HAP-1 (cell line): Measurements from ENCODE around the gene MED12L.
"Not testable (repeated sequence)": the region's sequence is repeated elsewhere in the genome, so short reads cannot be mapped to it uniquely, and the experiment has no call there.

Experiments used
- DNase-seq, 2 experiments: peaks; one replicate each; pipeline ENCODE4 v3.0.0-alpha.2; 2016 to 2020; ENCODE audit warnings: low spot score in 2 of 2
- H3K27me3 ChIP-seq: fragments of 250-450 bp; sonication (Bioruptor Pico); 2 replicates; pipeline ENCODE4 v1.5.1; 2020; ENCODE audit warnings: low read depth, mild to moderate bottlenecking, moderate library complexity
- H3K36me3 ChIP-seq: fragments of 250-450 bp; sonication (Bioruptor Pico); replicated peaks from 2 replicates; pipeline ENCODE4 v1.5.1; 2020; ENCODE audit warnings: mild to moderate bottlenecking
- H3K4me1 ChIP-seq: fragments of 250-450 bp; sonication (Bioruptor Pico); 2 replicates; pipeline ENCODE4 v1.5.1; 2020; ENCODE audit warnings: mild to moderate bottlenecking
- H3K4me3 ChIP-seq: fragments of 250-450 bp; sonication (Bioruptor Pico); 2 replicates; pipeline ENCODE4 v1.5.1; 2020; ENCODE audit warnings: mild to moderate bottlenecking, moderate library complexity
- H3K9me3 ChIP-seq: fragments of 250-450 bp; sonication (Bioruptor Pico); 2 replicates; pipeline ENCODE4 v1.5.1; 2020; ENCODE audit warnings: mild to moderate bottlenecking, moderate library complexity
- in situ Hi-C: fragments of 300-500 bp; cut with MboI; formaldehyde crosslinking; loops from 3 replicates; pipeline ENCODE4 v1.14.3; 2020; ENCODE audit warnings: low sequenced_read_pairs, inconsistent platforms, mixed read lengths

The MED12L gene

DNA sequence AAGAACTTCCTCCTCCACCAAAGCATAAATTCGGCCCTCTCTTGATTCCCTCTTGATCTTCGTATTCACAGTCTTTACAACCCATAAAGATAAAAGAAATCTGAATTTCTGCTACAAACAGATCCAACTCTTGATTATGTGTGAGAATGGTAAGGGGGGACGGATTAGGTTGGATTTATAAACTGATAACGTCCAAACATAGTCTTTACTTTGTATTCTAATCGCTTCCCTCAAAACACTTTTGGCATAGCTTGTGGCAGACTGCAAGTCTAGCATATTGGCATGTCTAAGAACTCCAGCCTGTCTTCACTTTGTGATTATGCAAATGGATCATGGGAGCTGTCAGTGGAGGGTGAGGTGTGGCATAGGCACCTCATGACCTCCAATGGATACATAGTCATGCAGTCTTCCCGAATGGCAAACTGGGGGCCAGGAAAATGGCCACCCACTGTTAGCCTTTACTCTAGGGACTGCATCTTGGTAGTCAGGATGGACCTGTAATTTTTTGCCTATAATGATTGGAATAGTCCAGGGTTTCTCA is 141.9 kb downstream of the MED12L start:
- H3K9me3 ChIP-seq = no peaks in the 10 kb centered on the region
- no peaks in the 10 kb centered on the region for H3K27me3 ChIP-seq
- H3K4me1 ChIP-seq = no peaks in the 10 kb centered on the region; the same call in 1 of the 2 replicates
- in situ Hi-C loops = loop anchor here (5.0 kb wide), 1 partner anchor 50 kb away; the partner anchor contains the start of gene P2RY14
- no peaks in the 10 kb centered on the region for H3K36me3 ChIP-seq
- no peak overlapping the region for H3K4me3 ChIP-seq
- DNase-seq = no peak

DNA sequence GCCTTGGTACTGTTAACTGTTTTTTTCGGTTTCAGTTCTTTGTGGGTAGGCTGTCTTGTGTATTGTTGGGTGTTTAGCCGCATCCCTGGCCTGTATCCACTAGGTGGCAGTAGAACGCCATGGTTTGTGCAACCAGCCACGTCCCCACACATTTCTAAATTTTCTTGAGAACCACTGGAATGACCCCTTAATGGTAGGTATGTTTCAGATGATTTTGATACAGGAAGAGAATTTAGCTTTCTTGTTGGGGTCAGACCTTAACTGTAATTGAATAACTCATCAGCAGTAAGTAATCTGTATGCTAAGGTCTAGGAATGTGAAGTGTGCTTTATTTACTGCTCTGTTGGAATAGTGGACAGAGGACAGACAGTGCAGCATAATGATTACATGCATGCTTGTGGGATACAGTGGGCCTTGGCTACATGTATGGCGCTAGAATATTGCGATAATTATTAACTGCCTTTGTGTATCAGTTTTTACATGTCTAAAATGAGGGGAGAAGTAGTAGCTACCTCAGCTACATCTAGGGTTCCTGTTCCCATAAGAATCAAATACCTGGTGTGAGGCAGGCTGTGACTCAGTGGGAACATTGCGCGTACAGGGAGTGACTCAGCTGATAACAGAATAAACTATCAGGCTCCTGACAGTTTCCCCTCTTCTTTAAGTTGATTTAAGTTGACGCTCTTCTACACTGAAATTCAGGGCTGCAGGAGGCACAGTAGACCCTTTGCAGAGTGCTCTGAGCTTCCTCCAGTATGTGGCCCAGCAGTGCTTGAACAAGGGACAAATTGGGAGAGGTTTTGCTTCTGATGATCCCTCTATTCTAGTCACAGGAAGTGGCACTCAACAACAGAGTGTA is 142.6 kb downstream of the MED12L start:
- Histone ChIP-seq H3K36me3 (no peaks in the 10 kb centered on the region), H3K27me3 (no peaks in the 10 kb centered on the region), H3K9me3 (no peaks in the 10 kb centered on the region), H3K4me1 (no peaks in the 10 kb centered on the region; the same call in 1 of the 2 replicates), H3K4me3 (no peak overlapping the region)
- in situ Hi-C loops = loop anchor here (5.0 kb wide), 1 partner anchor 49 kb away; the partner anchor contains the start of gene P2RY14
- peak; percentile 56 to 81 for DNase-seq

DNA sequence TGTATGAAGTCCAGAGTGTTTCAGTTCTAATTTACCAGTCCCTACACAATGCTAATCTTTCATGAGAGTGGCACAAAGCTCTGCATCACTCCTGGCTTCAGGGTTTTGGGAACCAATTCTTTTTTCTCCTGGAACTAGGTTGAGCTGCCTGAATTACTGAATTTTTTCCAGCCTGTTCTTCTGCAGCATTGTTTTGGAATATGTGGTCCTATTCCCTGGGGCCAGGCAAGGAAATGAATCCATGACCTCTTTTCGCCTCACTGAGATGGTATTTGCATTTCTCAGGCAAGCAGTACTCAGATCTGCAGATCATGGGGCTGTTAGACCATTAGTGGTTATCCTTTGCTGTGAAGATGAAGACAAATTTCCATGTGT is 143.2 kb downstream of the MED12L start:
- no peak for DNase-seq
- H3K4me3 ChIP-seq = no peak overlapping the region
- H3K4me1 ChIP-seq = no peaks in the 10 kb centered on the region; the same call in 1 of the 2 replicates
- in situ Hi-C loops = loop anchor here (5.0 kb wide), 1 partner anchor 49 kb away; the partner anchor contains the start of gene P2RY14
- H3K27me3 ChIP-seq = no peaks in the 10 kb centered on the region
- no peaks in the 10 kb centered on the region for H3K36me3 ChIP-seq
- H3K9me3 ChIP-seq = no peaks in the 10 kb centered on the region

DNA sequence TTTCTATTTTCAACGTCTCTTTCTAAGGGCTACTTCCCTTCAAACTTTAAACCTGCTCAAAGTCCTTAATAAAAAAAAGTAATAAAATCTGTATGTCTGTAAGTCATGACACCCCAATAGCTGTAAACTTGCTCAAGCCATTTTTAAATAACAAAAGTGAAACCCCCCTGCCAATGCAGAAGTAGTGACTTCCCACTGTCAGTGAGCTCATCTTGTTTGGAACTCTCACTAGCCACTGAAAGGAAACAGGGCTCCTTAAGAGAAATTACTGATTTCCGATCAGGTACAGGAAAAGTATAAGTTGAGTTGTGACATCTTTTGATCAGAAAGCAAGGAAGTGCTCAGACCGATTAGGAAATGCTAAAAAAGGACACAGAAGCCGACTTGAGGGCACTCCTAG is 145.2 kb downstream of the MED12L start:
- Histone ChIP-seq H3K4me3 (no peak overlapping the region), H3K27me3 (no peaks in the 10 kb centered on the region), H3K9me3 (no peaks in the 10 kb centered on the region), H3K36me3 (no peaks in the 10 kb centered on the region), H3K4me1 (no peaks in the 10 kb centered on the region; the same call in 1 of the 2 replicates)
- in situ Hi-C loops = no loop called here
- no peak for DNase-seq

DNA sequence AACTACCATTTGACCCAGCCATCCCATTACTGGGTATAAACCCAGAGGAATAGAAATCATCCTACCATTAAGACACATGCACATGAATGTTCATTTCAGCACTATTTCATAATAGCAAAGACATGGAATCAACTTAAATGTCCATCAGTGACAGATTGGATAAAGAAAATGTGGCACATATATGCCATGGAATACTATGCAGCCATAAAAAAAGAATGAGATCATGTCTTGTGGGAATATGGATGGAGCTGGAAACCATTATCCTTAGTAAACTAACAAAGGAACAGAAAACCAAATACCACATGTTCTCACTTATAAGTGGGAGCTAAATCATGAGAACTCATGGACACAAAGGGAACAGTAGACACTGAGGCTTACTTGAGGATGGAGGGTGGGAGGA is 146.9 kb downstream of the MED12L start:
- H3K9me3 ChIP-seq, DNase-seq, H3K36me3 ChIP-seq, H3K4me1 ChIP-seq, H3K27me3 ChIP-seq, H3K4me3 ChIP-seq, in situ Hi-C loops: not testable (repeated sequence)

DNA sequence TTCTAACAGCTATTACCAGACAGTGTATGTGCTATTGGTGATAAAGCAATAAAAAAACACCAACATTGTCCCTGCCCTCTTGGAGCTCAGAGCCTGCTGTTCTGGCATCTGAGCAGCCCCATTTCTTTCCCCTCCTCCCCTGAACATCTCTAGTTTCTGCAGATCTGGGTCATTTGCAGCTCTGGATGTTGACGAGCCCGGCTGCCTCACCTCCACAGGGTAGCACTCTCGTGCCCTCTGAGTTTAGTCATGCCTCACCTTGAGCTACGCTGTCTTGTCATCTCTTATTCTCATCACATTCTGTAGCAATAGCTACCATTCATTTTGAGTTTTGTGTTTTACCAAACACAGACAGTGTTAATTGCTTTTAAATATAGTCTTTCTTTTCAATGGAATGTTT is 147.5 kb downstream of the MED12L start:
- Histone ChIP-seq H3K4me1 (no peaks in the 10 kb centered on the region; the same call in 1 of the 2 replicates), H3K36me3 (no peaks in the 10 kb centered on the region), H3K27me3 (no peaks in the 10 kb centered on the region), H3K9me3 (no peaks in the 10 kb centered on the region), H3K4me3 (no peak overlapping the region)
- no peak for DNase-seq
- in situ Hi-C loops = no loop called here

DNA sequence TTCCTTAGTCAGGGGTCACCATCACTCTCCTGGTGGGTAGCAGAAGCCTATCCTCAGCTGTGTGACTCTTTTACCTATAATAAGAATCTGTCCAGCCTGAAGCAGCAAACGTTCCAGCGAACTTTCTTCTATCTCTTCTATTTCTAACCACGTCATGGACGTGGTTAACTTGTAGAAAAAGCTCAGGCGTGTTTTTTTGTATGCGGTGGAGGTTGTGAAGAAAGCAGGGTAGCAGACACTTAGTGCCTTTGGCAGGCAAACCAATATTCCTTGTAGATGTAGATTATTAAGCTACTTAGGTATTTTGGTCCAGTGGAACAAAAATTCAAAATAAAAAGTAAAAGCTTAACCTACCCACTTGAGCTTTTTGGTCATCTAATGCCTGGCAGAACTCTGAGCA is 149.4 kb downstream of the MED12L start:
- H3K27me3 ChIP-seq = no peaks in the 10 kb centered on the region
- H3K4me1 ChIP-seq = no peaks in the 10 kb centered on the region
- DNase-seq = no peak
- H3K4me3 ChIP-seq = no peak overlapping the region
- in situ Hi-C loops = no loop called here
- no peaks in the 10 kb centered on the region for H3K9me3 ChIP-seq
- no peaks in the 10 kb centered on the region for H3K36me3 ChIP-seq

DNA sequence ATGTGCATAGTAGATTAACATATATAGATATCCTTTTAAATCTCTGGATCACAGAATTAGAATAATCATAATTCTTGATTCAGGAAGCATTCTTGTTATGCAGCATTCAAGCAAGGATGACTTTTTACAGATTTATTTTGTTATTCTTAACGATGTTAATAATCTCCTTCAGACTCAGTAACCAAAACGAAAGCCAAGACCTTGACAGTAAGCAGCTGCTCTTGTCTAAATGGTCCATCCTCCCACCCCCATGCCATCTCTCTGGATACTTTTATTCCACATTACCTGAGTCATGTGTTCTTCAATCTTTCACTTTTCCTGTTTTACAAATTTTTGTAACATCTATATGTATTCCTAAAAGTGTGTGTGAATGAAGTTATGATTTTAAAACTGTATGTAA is 150.9 kb downstream of the MED12L start:
- no peaks in the 10 kb centered on the region for H3K27me3 ChIP-seq
- in situ Hi-C loops = no loop called here

DNA sequence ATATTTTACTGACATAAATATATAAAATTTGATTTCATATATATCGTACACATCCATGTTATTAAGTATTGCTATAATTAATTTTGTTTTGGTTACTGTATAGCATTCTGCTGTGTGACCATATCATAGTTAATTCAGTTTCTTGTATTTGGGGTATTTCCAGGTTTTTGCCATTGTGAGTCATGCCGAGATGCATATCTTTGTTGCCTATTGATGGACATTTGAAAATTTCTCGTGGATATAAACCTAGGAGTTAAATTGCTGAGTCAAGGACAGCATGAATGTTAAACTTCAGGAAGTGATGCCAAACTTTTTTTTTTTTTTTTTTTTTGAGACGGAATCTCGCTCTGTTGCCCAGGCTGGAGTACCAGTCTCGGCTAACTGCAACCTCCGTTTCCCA is 151.3 kb downstream of the MED12L start:
- Histone ChIP-seq H3K4me1 (no peaks in the 10 kb centered on the region), H3K36me3 (no peaks in the 10 kb centered on the region), H3K9me3 (no peaks in the 10 kb centered on the region), H3K4me3 (no peak overlapping the region), H3K27me3 (no peaks in the 10 kb centered on the region)
- in situ Hi-C loops = no loop called here
- no peak for DNase-seq

More for the DNA sequence above, 150.9 kb downstream of the MED12L start:
- no peaks in the 10 kb centered on the region for H3K36me3 ChIP-seq
- no peaks in the 10 kb centered on the region for H3K4me1 ChIP-seq
- H3K9me3 ChIP-seq = no peaks in the 10 kb centered on the region
- H3K4me3 ChIP-seq = no peak overlapping the region
- no peak for DNase-seq

DNA sequence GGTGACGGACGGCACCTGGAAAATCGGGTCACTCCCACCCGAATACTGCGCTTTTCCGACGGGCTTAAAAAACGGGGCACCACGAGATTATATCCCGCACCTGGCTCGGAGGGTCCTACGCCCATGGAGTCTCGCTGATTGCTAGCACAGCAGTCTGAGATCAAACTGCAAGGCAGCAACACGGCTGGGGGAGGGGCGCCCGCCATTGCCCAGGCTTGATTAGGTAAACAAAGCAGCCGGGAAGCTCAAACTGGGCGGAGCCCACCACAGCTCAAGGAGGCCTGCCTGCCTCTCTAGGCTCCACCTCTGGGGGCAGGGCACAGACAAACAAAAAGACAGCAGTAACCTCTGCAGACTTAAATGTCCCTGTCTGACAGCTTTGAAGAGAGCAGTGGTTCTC is 156.5 kb downstream of the MED12L start:
- in situ Hi-C loops, H3K4me1 ChIP-seq, H3K4me3 ChIP-seq, H3K36me3 ChIP-seq, H3K9me3 ChIP-seq, H3K27me3 ChIP-seq: not testable (repeated sequence)
- peak in 1 of 2 experiments; percentile 37 for DNase-seq

DNA sequence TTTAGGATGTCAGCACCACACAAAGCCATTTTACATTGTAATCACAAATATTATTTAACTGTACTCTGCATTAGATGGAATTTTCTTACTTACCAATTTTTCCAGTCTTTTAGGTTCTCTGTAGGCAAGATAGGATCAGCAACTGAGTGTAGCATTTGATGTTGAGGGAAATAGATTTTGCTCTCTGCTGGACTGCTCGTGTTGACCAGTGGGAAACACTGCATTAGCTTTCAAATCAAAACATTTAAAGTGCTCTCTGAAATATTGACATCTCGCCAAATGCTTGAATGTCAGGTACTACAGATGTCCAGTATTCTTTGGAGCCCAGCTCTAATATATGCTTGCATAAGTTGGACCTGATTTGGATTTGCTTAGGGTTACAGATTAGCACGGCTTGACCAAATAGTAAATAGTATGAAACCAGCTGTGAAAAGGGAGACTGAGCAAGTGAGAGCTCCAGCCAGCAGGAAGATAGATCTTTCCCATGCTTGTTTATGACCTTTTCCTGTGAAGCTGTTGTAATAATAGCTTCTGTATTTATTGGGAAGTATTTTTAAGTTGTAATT is 163.4 kb downstream of the MED12L start:
- Histone ChIP-seq H3K36me3 (no peaks in the 10 kb centered on the region), H3K4me1 (no peaks in the 10 kb centered on the region), H3K27me3 (no peaks in the 10 kb centered on the region), H3K4me3 (no peak overlapping the region), H3K9me3 (no peaks in the 10 kb centered on the region)
- no peak for DNase-seq
- in situ Hi-C loops = no loop called here

DNA sequence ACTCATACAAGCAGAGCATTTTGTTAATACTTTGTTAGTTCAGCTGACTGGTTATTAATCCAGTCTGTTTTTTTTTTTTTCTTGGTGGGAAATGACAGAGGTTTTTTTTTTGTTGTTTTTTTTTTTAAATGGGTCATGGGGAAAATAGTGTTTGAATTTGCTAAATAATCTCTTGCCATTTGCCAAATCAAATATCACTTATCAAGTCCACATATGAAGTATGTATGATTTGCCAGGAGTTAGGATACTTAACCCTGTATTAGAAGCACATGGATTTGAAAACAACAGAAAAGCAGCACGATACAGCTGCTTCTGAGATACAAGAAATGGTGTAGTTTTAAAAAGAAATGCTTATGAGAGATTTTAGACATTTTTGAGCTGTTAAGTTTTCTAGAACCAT is 171.3 kb downstream of the MED12L start:
- peaks cover 8% of the 10 kb centered on the region for H3K4me1 ChIP-seq
- in situ Hi-C loops = no loop called here
- no peaks in the 10 kb centered on the region for H3K36me3 ChIP-seq
- H3K4me3 ChIP-seq = no peak overlapping the region
- no peaks in the 10 kb centered on the region for H3K9me3 ChIP-seq
- no peaks in the 10 kb centered on the region for H3K27me3 ChIP-seq
- no peak for DNase-seq

DNA sequence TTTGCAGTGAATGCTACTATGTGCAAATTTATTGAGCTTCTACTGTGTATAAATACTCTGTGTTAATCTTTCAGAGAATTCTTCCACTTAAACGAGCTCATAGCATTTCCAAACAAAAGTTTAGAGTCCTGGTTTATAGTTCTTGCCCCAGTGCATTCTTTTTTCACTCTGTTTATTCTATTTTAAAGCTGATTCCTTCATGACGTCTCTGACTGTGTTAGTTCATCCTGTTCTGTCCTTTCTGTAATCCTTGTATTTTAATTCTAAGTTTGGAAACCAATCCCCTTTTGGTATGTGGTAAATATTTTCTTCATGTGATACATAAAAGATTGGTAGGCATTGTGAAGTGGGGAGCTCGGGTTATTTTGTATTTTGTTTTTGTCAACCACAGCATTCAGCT is 174.2 kb downstream of the MED12L start:
- H3K4me3 ChIP-seq = no peak overlapping the region
- in situ Hi-C loops = no loop called here

DNA sequence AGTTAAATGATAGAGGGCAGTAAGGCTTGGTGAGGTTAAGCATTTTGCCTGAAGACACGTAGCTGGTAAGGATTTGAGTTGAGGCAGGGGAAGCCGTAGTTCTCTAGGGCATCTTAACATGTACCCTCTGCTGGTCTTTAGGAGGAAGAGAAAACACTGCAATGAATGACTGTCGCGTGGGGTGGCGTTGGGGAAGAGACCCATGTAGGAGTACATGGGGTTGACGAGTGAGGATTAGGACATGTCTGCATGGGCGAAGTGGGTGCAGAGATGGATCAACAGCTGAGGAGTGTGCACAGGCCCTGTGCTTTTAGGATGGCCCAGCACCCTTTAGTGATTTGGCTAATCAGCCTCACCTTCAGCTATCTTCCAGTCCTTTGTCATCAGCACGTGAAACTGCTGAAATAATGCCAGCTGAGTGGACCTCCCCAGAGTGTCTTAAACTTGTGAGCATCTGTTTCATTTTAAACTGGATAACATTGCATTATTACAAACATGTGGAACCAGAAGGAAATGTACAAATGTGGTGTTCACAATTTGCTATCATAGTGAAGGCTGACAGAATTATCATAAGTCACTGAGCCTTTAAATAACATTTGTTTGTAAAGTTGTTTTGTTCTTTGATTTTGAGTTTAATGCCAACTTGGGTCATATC is 177.5 kb downstream of the MED12L start:
- no peak for DNase-seq
- no peaks in the 10 kb centered on the region for H3K27me3 ChIP-seq
- H3K4me1 ChIP-seq = peaks cover 19% of the 10 kb centered on the region
- in situ Hi-C loops = no loop called here
- no peak overlapping the region for H3K4me3 ChIP-seq
- no peaks in the 10 kb centered on the region for H3K36me3 ChIP-seq
- no peaks in the 10 kb centered on the region for H3K9me3 ChIP-seq

More for the DNA sequence above, 174.2 kb downstream of the MED12L start:
- H3K4me1 ChIP-seq = peaks cover 8% of the 10 kb centered on the region
- H3K27me3 ChIP-seq = no peaks in the 10 kb centered on the region
- DNase-seq = no peak
- H3K9me3 ChIP-seq = no peaks in the 10 kb centered on the region
- no peaks in the 10 kb centered on the region for H3K36me3 ChIP-seq
